Stimulated activated CD4-positive, alpha-beta T cell treated with anti-CD3 and anti-CD28 coated beads, Interleukin-15, amount 100 ng/mL, for 24 hours (primary cell): ENCODE data around the gene TMEM247.

ENCODE experiments used
- DNase-seq: peaks from one replicate; pipeline ENCODE4 v3.0.0-alpha.2; 2020

The TMEM247 gene

DNA sequence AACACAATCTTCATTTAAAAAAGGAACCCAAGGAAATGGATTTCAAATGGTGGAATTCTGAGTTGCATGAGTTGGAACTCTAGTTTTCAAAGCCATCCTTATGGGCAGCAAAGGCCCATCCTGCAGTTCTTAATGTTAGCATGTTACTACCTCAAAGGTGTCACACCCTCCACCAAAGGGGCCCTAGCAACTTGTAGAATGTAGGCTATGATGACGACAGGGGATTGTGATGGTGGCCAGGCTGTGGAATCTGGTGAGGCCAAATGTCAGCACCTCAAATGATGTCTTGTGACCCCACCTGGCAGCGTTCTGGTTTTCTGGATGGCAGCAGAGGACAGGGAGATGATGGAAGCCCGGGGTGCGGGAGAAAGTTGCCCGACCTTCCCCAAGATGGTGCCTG, at the start of gene TMEM247:
Gene TMEM247 (plus strand): TSS at position 301 of the 400 bp plus-strand sequence.
- DNase-seq, result no peak

DNA sequence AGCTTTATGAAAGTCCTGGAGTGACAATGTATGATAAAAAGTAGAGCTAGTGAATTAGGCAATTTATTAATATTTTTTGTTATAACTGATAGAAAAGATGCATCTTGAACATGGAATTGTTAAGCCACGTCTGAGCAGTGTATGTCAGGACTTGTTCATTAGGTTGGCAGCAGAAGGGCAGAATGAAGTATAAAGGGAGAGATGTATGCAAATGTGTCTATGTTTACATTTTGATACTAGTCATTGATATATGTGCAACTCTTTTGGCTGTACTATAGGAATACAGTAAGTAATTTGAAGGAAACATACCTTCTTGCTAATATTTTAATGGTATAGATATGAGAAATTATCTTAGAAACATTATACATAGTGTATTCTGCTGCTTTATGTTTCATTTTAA, 49.0 kb upstream of the TMEM247 start:
- no peak for DNase-seq

DNA sequence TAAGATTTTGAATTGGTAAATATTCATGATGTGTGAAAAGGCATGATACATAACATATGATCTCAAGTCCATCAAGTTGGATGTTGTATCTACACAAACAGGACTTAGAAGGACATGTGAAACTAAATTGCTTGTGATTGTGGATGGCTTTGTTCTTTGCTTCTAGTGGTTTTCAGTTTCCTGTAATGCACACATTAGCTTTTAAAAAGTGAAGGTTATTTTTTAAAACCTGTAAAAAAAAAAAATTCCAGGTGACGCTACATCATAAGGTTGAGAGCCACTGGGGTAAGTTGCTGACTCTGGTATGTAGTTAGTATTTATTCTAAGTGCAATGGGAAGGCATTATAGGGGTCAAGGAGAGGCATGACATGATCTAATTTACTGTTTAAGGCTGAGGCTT, 48.4 kb upstream of the TMEM247 start:
- DNase-seq, result no peak

DNA sequence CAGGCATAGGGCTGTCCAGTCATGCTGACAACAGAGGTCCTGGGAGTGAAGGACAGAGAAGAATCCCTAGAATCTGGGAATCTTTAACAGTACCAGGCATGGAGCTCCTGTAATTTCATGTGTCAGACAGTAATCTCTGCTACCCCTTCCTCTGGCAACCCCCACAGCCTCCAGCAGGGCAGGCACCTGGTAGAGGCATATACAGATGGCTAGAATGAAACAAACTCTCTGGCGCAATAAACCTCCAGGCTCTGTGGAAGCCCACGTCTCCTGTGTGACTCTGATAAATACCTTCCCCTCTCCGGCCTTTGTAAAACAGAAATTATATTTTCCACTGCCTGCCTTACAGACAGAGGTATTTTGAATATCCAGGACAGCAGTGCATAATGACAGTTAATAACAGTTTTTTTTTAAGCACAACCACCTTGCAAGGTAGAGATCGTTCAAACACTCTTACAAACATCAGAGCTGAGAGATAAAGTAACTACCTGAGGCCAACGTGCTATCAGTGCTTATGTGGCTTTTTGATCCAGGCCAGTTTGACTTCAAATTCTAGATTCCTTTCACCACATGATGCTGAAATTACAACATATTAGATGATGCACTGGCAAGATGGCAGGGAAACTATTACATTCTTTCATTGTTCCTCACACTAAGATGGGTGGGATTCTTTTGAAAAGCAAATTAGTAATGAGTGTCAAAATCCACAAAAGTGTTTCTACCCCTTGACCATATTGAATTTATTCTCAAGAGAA, 47.7 kb upstream of the TMEM247 start:
- DNase-seq, result no peak

DNA sequence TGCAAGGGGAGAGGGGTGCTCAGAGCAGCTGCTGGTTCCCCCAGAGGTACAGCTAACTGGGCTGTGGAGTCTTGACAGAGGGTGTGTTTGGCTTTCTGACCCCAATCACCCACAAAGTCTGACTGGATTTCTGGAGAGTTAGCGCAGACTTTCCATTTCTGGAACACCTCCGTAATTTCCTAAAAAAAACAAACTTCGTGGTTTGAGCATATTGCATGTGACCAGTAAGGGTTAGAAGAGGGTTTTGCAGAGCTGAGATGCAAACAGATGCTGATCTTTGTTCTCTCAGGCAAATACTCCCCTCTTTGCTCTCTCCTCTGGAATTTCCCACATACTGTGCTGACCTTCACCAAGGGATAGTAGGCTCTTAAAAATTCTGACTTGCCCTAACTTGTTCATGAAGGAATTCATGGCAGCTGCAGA, 44.5 kb upstream of the TMEM247 start:
- DNase-seq, result no peak

DNA sequence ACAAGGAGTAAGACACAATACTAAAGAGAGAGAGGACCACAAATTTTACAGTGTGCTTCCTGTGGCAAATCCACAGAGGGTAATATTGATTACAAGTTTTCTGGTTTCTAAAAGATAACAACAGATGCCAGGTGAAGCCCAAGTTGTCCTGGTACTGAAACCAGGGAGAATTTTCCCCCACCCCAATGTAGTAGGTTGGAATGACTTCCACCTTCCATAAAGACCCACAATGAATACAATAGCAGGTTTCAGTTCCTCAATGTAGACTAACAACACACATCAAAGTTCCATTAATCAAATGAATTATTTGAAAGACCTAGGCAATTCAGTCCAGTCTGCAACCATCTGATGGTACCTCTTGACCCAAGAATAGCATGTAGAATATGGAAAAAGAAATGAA, 44.0 kb upstream of the TMEM247 start:
- no peak for DNase-seq

DNA sequence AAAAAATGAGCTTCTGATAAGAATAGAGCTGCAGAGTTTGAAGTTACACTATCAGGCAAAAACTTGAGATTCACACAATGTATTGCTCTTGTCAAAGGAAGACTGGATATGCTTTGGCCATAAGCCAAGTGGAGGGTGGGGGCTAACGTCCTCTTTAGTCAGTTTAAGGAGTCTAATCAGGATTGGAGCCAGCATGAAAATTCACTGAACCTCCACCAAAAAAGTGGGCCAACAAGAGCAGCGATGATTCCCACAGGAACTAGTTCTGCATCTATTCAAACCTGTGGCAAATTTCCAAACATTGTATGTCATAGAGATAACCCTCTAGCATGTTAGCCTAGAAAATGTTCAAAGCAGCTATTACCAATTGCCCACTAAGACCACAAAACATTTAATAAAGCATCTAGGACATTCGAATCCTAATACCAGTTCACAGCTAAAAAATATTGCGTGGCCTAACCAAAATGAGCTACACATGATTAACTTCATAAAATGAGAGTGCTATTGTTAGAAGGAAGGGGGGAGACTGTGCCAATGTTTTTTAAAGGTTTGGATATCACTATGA, 43.5 kb upstream of the TMEM247 start:
- no peak for DNase-seq

DNA sequence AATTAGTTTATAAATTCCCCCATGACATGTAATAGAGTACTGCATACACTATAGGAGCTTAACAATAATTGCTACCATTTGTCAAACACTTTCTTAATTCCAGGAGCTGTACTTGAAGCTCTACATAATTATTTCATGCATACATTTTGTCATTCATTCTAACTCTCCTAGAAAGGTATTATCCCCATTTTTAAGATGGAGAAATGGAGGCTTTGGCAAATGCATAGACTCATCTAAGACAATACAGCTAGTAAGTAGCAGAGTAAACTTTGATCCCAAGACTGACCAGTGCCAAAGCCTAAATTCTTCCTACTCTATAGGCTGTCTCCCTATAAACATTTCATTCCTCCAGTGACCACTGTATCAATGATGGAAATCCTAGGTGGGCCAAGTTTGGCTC, 42.6 kb upstream of the TMEM247 start:
- no peak for DNase-seq

DNA sequence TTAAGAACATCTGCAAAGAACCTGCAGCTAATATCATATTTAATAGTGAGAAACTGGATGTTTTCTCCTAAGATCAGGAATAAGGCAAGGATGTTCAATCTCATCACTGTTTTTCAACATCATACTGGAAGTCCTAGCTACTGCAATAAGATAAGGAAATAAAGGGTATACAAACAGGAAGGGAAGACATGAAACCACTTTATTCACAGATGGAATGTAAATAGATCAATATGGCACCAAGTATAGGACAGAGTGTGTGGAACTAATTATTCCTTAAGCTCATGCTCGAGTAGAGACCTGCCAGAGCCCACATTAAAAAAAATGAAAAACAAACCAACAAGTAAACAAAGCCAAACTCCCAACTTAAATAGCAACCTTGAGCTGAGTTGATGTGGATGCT, 41.3 kb upstream of the TMEM247 start:
- DNase-seq, result no peak

DNA sequence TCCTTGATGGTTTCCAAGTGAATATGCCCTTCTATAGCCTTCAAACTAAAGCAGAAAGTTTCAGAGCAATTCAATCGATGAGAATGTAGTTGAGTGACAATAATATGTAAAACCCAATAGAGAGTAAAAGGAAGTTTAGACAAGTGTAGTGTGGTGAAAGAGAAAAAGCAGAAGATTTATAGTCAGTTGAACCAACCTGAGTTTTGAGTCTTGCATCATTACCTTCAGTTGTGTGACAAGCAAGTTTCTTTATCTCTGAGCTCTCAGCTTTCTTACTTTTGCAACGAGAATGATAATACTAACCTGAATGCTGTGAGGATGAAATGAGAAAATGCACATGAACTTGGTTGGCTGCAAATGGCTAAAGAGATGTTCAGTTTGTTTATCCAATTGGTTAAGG, 40.6 kb upstream of the TMEM247 start:
- DNase-seq, result no peak

DNA sequence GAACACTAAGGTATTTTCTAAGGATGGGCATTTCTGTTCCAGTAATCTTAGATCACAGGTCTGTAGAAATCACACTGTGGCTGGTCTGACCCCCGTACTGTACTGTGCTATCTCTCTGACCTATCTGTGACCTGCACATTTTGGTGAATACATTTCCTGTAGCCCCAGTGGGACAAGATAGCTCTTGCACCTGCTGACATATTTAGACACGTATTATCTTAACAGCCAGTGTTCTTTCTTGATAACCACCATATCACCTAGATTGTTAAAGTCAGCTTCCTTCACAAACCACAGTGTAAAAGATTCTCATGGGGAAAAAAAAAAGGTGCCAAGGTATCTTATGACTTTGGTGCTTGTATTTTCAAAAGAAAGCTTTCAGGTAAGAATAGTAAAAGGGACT, 39.8 kb upstream of the TMEM247 start:
- DNase-seq, result no peak

DNA sequence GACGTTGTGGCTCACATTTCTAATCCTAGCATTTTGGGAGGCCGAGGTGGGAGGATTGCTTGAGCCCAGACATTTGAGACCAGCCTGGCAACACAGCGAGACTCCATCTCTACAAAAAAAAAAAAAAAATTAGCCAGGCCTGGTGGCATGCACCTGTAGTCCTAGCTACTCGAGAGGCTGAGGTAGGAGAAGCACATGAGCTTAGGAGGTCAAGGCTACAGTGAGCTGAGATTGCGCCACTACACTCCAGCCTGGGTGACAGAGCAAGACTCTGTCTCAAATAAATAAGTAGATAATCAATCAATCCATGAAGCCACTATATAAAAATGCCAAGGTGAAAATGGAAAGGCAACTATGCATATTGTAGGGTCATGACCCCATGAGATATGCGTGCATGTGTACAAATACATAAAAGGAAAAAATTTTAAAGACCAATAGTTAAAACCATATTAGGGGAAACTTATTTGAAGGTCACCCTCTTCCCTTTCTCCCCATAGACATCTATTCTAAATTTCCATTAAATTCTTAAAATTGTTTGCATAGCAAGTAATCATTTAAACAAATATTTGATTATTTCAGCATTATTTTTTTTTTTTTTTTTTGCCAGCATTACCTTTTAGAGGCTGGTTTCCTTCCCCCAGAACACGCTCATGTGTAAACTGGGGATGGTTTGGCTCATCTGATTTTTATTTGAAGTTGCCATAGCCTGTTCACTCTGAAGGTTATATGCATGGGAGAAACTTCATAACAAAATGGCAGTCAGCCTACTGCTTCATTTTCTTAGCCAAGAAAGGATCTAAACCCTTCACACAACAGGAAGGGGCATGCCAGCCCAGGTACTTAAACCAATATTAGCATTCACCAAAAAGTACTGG, 37.3 kb upstream of the TMEM247 start:
- DNase-seq, result no peak

DNA sequence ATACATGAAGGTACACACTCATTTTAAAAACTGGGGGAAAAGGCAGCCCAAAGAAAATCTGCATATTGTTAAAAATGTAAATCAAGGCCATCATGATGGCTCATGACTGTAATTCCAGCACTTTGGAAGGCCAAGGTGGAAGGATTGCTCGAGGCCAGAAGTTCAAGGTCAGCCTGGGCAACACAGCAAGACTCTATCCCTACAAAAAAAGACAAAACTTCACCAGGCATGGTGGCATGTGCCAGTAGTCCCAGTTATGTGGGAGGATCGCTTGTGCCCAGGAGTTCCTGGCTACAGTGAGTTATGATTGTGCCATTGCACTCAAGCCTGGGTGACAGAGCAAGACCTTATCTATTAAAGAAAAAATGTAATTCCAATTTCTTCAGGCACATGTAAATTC, 34.6 kb upstream of the TMEM247 start:
- DNase-seq, result no peak

DNA sequence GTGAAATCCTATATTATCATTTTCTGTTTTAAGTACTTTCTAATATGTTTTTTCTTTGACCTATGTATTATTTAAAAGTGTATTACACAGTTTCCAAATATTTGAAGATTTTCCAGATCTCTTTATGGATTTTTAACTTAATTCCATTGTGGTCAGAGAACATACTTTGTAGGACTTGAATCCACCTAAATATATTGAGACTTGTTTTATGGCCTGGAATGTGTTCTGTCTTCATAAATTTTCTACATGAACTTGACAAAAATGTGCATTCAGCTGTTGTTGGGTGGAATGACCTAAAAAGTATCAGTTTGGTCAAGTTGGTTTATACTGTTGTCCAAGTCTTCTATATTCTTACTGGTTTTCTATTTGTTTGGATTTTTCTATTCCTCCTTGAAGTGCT, 33.8 kb upstream of the TMEM247 start:
- no peak for DNase-seq

DNA sequence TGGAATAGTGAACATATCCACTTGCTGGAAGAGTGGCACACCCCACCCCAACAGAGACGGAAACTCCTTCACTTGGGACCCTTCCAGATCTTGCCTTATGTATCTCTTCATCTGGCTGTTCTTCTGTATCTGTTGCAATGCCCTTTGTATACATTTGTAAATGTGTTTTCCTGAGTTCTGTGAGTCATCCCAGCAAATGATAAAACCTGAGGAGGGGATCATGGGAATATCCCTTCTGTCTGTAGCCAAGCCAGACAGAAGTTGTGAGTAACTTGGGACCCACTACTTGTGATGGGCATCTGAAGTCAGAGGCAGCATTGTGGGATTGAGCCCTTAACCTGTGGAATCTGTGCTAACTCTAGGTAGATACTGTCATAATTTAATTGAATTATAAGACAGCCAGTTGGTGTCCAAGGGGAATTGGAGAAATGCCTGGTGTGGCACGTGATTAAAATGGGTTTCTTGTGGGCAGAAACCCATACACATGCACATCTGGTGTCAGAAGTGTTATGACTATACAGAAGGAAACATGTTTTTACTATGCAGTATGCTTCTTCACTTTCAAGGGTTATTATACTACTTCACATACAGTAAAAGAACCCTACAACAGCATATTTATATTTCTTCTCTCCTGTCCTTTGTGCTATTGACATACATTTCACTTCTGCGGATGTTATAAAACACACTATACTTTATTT, 32.3 kb upstream of the TMEM247 start:
- DNase-seq, result no peak

DNA sequence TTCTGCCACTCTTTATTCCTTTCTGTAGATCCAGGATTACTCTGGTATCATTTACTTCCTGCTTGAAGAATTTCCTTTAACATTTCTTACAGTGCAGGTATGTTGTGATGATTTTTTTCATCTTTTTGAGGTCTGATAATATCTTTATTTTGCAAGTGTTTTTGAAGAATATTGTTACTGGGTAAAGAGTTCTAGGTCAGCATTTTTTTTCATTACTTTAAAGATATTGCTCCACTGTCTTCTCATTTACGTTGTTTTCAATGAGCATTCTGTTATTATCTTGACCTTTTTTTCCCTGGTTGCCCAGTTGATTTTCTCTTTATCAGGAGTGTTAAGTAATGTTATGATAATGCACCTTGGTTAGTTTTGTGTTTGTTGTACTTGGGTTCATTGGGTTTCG, 31.7 kb upstream of the TMEM247 start:
- DNase-seq, result no peak

DNA sequence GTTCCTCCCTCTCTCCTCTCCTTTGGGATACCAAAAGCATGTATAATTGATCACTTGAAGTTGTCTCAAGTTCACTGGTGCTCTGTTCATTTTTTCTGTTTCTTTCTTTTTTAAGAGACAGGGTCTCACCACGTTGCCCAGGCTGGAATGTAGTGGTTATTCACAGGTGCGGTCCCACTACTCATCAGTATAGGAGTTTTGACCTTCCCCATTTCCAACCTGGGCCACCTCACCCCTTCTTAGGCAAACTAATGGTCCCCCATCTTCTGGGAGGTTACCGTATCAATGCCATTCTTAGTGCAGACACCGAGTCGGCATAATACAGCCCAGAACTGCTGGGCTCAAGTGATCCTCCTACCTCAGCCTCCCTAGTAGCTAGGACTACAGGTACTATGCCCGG, 31.3 kb upstream of the TMEM247 start:
- no peak for DNase-seq

DNA sequence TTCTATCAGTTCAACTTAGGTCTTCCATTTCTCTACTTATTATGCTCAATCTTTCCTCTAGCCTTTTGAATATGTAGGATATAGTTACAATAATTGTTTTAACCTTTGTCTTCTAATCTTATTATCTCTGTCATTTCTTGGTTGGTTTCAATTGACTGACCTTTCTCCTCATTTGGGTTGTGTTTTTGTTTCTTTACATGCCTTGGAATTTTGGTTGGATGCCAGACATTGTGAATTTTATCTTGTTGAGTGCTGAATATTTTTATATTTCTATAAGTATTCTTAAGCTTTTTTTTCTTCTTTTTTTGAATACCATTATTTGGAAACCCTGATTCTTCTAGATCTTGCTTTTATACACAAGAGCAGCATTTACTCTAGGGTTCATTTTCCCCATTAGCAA, 30.7 kb upstream of the TMEM247 start:
- no peak for DNase-seq

DNA sequence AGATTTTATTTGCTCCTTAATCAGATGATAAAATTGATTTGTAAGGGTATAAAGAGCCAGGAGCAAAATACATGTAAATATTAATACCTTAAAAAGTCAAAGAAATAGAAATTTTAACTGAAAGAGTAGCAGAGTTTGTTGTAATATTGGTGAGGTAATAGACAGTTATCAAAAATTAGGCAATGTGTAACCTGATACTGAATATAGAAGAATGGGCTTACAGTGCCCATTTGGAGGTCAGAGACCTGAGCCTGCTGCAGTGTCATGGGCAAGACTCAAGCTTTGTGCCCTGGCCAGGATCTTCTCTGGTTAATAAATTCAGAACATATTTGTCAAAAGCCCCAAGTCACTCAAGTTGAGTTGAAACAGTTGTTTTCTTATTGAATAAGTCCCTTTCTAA, 29.7 kb upstream of the TMEM247 start:
- DNase-seq, result no peak

DNA sequence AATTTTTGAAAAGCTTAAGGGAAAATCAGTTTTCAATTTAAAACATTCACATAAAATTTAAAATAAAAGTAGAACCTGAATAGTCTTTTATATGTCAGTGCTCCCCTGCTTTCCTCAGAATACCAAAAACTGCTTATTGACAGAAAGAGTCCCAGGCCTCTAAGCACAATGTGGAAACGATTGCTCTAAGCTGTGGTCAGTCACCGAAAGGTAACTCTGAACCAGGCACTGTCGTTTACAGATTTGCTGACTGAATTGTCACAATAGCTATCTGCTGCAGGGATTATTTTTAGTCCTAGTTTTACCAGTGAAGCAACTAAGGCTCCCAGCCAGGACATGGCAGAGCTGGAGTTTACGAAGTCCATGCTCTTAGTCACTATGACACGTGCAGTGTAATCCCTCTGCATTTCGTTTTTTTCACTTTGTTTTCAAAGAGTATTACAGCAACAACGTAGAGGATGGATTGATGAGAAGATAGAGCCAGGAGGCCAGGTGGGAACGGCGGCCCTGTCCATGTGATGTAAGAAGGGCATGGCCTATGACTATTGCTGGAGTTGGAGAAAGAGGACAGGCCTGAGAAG, 28.1 kb upstream of the TMEM247 start:
- no peak for DNase-seq

DNA sequence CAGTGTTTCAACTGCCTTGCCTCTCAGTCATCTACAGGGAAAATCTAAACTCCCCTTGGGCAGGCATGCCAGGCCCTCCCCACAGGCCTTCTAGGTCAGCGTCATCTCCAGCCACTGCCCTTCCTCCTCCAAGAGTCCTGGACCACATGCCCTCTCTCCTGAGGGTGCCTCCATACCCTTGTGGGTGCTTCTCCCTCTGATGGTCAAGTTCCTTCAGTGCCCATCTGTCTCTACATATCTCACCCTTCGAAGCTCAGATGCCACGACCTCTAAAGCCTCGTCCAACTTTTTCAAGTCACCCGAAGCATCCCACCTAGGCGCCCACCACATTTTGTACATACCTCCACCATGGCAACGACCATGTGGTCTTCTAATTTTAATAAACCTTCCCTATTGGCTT, 22.6 kb upstream of the TMEM247 start:
- no peak for DNase-seq

DNA sequence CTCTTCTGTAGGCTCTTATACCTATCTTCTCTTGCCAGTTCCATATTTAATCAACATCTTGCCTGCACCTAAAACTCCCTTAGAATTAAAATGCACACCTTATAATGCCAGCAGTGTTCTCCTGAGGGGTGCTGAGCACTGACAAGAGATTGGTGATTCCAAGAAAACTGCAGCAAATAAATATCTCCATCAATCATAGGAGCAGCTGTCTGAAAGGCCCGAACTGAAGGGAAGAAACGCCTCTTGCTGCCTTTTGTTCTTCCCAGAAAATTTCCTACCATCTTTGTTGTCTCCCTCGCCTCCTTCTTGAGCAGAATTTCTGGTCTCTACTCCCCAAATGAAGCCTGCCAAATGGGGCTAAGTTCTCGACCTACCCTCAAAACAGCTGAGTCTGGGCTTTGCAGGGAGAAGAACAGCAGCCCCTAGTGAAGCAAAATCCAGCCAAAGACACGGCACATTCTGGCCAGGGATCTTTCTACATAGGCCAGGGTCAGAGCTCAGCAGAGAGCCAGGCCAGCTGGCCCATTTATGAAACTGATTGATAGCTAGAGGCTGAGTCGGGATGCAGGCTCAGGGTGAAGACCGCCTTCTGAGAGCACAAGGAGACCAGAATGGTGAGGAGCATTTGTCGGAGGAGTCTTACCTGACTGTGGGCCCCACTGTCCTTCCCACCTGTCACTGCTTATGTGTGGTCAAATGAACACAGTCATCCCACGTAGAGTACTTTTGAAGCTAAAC, 20.4 kb upstream of the TMEM247 start:
- no peak for DNase-seq
